ENCODE data around the gene ADAM11. TPM values are rescaled to one million over a fixed set of nuclear protein-coding genes. Genes with fewer than 3 reads are reported as not detected.

ADAM11 gene
- total and polyA plus RNA-seq, 9 of the 15 experiments (the other 6 are each of a cell fraction or from before 2014, with no cell fraction given), result 0.01 to 0.31 (median 0.14) TPM; not detected in 2

DNA sequence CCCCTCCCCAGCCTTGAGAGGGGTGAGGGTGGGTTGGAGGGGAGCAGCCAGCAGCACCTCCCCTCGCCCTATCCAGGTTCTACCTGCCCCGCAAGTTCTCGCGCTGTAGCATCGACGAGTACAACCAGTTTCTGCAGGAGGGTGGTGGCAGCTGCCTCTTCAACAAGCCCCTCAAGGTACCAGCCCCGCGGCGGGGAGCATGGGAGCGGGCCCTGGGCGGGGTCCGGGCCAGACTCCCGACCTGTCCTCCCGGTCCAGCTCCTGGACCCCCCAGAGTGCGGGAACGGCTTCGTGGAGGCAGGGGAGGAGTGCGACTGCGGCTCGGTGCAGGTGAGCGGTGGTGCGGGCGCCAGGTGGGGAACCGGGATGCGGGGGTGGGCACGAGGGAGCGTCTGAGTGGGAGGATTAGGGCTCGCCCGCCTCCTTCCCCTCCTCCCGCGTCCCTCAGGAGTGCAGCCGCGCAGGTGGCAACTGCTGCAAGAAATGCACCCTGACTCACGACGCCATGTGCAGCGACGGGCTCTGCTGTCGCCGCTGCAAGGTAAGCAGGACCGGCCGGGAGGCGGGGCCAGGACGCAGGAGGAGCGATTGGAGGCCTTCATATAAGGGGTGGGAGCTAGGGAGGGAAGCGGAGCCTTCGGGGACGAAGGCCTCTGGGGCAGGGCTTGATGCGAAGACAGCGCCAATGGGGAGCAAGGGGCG lies 16.5 kb downstream of the ADAM11 start (continued):
- TF ChIP-seq, protein P1, sequence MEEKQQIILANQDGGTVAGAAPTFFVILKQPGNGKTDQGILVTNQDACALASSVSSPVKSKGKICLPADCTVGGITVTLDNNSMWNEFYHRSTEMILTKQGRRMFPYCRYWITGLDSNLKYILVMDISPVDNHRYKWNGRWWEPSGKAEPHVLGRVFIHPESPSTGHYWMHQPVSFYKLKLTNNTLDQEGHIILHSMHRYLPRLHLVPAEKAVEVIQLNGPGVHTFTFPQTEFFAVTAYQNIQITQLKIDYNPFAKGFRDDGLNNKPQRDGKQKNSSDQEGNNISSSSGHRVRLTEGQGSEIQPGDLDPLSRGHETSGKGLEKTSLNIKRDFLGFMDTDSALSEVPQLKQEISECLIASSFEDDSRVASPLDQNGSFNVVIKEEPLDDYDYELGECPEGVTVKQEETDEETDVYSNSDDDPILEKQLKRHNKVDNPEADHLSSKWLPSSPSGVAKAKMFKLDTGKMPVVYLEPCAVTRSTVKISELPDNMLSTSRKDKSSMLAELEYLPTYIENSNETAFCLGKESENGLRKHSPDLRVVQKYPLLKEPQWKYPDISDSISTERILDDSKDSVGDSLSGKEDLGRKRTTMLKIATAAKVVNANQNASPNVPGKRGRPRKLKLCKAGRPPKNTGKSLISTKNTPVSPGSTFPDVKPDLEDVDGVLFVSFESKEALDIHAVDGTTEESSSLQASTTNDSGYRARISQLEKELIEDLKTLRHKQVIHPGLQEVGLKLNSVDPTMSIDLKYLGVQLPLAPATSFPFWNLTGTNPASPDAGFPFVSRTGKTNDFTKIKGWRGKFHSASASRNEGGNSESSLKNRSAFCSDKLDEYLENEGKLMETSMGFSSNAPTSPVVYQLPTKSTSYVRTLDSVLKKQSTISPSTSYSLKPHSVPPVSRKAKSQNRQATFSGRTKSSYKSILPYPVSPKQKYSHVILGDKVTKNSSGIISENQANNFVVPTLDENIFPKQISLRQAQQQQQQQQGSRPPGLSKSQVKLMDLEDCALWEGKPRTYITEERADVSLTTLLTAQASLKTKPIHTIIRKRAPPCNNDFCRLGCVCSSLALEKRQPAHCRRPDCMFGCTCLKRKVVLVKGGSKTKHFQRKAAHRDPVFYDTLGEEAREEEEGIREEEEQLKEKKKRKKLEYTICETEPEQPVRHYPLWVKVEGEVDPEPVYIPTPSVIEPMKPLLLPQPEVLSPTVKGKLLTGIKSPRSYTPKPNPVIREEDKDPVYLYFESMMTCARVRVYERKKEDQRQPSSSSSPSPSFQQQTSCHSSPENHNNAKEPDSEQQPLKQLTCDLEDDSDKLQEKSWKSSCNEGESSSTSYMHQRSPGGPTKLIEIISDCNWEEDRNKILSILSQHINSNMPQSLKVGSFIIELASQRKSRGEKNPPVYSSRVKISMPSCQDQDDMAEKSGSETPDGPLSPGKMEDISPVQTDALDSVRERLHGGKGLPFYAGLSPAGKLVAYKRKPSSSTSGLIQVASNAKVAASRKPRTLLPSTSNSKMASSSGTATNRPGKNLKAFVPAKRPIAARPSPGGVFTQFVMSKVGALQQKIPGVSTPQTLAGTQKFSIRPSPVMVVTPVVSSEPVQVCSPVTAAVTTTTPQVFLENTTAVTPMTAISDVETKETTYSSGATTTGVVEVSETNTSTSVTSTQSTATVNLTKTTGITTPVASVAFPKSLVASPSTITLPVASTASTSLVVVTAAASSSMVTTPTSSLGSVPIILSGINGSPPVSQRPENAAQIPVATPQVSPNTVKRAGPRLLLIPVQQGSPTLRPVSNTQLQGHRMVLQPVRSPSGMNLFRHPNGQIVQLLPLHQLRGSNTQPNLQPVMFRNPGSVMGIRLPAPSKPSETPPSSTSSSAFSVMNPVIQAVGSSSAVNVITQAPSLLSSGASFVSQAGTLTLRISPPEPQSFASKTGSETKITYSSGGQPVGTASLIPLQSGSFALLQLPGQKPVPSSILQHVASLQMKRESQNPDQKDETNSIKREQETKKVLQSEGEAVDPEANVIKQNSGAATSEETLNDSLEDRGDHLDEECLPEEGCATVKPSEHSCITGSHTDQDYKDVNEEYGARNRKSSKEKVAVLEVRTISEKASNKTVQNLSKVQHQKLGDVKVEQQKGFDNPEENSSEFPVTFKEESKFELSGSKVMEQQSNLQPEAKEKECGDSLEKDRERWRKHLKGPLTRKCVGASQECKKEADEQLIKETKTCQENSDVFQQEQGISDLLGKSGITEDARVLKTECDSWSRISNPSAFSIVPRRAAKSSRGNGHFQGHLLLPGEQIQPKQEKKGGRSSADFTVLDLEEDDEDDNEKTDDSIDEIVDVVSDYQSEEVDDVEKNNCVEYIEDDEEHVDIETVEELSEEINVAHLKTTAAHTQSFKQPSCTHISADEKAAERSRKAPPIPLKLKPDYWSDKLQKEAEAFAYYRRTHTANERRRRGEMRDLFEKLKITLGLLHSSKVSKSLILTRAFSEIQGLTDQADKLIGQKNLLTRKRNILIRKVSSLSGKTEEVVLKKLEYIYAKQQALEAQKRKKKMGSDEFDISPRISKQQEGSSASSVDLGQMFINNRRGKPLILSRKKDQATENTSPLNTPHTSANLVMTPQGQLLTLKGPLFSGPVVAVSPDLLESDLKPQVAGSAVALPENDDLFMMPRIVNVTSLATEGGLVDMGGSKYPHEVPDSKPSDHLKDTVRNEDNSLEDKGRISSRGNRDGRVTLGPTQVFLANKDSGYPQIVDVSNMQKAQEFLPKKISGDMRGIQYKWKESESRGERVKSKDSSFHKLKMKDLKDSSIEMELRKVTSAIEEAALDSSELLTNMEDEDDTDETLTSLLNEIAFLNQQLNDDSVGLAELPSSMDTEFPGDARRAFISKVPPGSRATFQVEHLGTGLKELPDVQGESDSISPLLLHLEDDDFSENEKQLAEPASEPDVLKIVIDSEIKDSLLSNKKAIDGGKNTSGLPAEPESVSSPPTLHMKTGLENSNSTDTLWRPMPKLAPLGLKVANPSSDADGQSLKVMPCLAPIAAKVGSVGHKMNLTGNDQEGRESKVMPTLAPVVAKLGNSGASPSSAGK (IDR thresholded peaks at IDR 0.05), result peak; percentile 85
- TF ChIP-seq MTA1 (IDR thresholded peaks at IDR 0.05; ENCODE audit: borderline replicate concordance) (peak; percentile 90), ARID1B (IDR thresholded peaks at IDR 0.05) (no peak), KLF10 (CRISPR knock-in tag; IDR thresholded peaks at IDR 0.05) (no peak), WHSC1 (IDR thresholded peaks at IDR 0.05; ENCODE audit: low read length) (no peak), ZBTB7A (IDR thresholded peaks at IDR 0.05; ENCODE audit: borderline replicate concordance, control insufficient read depth, low read depth, low read length) (no peak), MCM7 (IDR thresholded peaks at IDR 0.05) (no peak), FOS (IDR thresholded peaks at IDR 0.05; ENCODE audit: extremely low read depth, insufficient read length) (peak; percentile 2), MEF2D (tag; conservative IDR thresholded peaks at IDR 0.05; ENCODE audit: low read depth) (no peak), CHD1 (IDR thresholded peaks at IDR 0.05; ENCODE audit: low read length) (no peak)
- TF ChIP-seq, protein P2, sequence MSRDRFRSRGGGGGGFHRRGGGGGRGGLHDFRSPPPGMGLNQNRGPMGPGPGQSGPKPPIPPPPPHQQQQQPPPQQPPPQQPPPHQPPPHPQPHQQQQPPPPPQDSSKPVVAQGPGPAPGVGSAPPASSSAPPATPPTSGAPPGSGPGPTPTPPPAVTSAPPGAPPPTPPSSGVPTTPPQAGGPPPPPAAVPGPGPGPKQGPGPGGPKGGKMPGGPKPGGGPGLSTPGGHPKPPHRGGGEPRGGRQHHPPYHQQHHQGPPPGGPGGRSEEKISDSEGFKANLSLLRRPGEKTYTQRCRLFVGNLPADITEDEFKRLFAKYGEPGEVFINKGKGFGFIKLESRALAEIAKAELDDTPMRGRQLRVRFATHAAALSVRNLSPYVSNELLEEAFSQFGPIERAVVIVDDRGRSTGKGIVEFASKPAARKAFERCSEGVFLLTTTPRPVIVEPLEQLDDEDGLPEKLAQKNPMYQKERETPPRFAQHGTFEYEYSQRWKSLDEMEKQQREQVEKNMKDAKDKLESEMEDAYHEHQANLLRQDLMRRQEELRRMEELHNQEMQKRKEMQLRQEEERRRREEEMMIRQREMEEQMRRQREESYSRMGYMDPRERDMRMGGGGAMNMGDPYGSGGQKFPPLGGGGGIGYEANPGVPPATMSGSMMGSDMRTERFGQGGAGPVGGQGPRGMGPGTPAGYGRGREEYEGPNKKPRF (IDR thresholded peaks at IDR 0.05; ENCODE audit: low read depth, low read length), result no peak
- TF ChIP-seq, protein P3, sequence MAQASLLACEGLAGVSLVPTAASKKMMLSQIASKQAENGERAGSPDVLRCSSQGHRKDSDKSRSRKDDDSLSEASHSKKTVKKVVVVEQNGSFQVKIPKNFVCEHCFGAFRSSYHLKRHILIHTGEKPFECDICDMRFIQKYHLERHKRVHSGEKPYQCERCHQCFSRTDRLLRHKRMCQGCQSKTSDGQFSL (CRISPR knock-in tag; IDR thresholded peaks at IDR 0.05), result no peak
- TF ChIP-seq, protein P3 (tag; IDR thresholded peaks at IDR 0.05), result no peak
